Measurements from ENCODE around the gene HSD17B2.
"Not testable (repeated sequence)": the region's sequence is repeated elsewhere in the genome, so short reads cannot be mapped to it uniquely, and the experiment has no call there.

HSD17B2 gene

DNA sequence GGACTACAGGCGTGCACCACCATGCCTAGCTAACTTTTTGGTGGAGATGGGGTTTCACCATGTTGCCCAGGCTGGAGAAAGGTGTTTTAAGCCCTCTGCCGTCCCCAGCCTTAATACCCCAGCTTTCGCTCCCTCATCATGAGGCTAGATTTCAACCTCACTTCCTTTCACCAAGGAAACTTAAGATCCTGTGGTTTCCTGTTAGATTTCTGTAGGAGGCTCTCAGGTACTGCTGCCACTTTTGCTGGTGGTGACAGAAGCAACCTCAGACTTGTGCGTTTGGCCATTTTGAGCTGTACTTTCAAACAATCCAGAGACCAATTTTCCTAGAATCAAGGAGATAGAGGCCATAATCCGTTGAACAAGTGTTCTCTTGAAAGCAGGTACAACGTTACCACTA, 98.7 kb downstream of the HSD17B2 start:
- CTCF ChIA-PET = no interaction called here
- TF ChIP-seq LEF1 (IDR thresholded peaks at IDR 0.05; ENCODE audit: borderline replicate concordance) (no peak), TARDBP (IDR thresholded peaks at IDR 0.05) (no peak), BHLHE40 (IDR thresholded peaks at IDR 0.05; ENCODE audit: borderline replicate concordance) (no peak), FOXA1 (IDR thresholded peaks at IDR 0.05) (no peak)
- POLR2A ChIA-PET = no interaction called here
- no peak for DNase-seq (ENCODE audit: extremely low spot score)

DNA sequence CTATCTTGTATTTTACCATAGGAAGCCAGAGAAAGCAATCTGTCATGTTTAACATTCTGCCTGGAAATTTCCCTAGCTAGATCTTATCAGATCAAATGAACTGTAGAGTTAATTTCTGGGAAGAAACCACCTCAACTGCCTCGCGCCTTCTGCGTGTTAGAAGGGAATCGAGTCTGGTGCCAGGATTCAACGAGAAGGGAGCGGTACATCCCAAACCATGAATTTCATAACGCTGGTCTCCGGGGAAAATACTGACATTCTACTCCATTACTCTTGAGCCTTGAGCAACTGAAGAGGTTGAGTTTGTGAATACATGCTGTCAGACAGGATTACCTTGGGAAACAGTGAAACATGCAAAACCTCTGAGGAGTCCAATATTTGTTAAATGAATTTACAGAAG, 99.8 kb downstream of the HSD17B2 start:
- TF ChIP-seq ELF4 (IDR thresholded peaks at IDR 0.05) (no peak), NFRKB (IDR thresholded peaks at IDR 0.05) (no peak), L3MBTL2 (conservative IDR thresholded peaks at IDR 0.05) (no peak), BHLHE40 (IDR thresholded peaks at IDR 0.05; ENCODE audit: borderline replicate concordance) (no peak), TARDBP (IDR thresholded peaks at IDR 0.05) (no peak), FOXA1 (IDR thresholded peaks at IDR 0.05) (no peak), CTBP1 (IDR thresholded peaks at IDR 0.05; ENCODE audit: borderline replicate concordance) (no peak), FOXK2 (IDR thresholded peaks at IDR 0.05) (no peak), FOXM1 (IDR thresholded peaks at IDR 0.05; ENCODE audit: borderline replicate concordance) (no peak), SUZ12 (IDR thresholded peaks at IDR 0.05) (no peak), HDGF (IDR thresholded peaks at IDR 0.05; ENCODE audit: borderline replicate concordance) (no peak), ZNF384 (IDR thresholded peaks at IDR 0.05) (no peak), LEF1 (IDR thresholded peaks at IDR 0.05; ENCODE audit: borderline replicate concordance) (no peak), ARNT (IDR thresholded peaks at IDR 0.05) (no peak), SP1 (IDR thresholded peaks at IDR 0.05) (no peak)
- TF ChIP-seq, protein P1, sequence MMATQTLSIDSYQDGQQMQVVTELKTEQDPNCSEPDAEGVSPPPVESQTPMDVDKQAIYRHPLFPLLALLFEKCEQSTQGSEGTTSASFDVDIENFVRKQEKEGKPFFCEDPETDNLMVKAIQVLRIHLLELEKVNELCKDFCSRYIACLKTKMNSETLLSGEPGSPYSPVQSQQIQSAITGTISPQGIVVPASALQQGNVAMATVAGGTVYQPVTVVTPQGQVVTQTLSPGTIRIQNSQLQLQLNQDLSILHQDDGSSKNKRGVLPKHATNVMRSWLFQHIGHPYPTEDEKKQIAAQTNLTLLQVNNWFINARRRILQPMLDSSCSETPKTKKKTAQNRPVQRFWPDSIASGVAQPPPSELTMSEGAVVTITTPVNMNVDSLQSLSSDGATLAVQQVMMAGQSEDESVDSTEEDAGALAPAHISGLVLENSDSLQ (IDR thresholded peaks at IDR 0.05) = no peak
- POLR2A ChIA-PET = no interaction called here
- DNase-seq (ENCODE audit: extremely low spot score) = no peak
- CTCF ChIA-PET = no interaction called here

DNA sequence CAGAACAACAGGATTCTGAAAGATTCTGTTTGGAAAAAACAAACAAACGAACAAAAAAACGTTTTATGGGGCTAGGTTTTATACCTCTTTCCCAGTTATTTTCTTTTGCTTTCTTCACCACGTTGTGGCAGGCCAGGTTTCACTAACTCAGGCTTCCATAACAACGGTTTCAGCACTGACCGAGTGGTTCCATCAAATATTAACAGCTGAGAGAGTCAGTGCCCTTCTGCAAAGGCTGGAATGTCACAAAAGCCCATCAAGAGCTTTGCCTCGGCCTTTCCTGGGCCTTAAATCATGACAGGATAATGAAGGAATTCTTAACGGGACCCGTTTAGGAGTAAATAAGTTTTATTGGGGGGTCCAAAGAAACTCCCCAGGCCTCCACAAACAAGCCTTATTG, 100.8 kb downstream of the HSD17B2 start:
- TF ChIP-seq FOXA1 (IDR thresholded peaks at IDR 0.05) (no peak), CTBP1 (IDR thresholded peaks at IDR 0.05; ENCODE audit: borderline replicate concordance) (no peak), ELF4 (IDR thresholded peaks at IDR 0.05) (no peak), NFRKB (IDR thresholded peaks at IDR 0.05) (no peak), FOXM1 (IDR thresholded peaks at IDR 0.05; ENCODE audit: borderline replicate concordance) (no peak)
- no peak for DNase-seq (ENCODE audit: extremely low spot score)
- CTCF ChIA-PET = no interaction called here
- POLR2A ChIA-PET = no interaction called here

DNA sequence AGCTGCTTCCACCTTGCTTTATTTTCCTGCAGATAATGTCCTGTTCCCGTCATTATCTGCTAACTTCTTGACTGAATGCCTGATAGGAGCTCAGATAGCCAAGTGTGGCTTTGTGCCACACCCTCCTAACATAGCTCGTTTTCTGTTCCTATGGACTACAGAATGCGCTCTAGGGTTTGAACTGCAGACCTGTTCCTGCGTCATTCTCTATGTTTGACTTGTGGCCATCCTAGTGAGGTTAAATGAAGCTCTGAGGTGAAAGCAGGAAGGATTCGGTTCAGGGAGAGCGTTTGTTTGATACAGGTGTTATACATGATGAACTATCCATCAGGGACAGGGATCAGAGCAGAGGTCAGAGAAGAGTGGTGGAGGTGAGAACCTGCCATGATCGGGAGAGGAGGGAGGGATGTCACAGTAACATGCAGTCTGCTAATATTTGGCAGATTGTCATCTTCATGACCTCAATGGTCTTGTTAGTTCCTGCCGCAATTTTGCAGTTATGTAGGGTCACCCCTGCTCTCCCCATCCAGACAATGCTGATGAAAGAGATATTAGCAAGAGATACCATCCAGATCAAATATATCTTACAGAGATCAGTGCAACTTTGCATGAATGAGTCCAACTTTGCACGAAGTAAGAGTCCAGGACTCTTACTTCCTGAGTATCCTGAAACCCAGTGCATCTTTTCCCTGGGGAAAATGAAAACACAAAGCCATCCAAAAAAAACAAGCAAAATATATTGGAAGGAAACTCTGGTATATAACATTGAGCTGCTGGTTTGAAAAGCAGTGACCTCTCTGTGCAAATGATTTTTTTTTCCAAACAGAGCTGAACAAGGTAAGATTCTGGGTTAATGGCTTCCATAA, 102.1 kb downstream of the HSD17B2 start:
- DNase-seq (ENCODE audit: extremely low spot score) = no peak
- TF ChIP-seq ARNT (IDR thresholded peaks at IDR 0.05) = no peak
- TF ChIP-seq FOXM1 (IDR thresholded peaks at IDR 0.05; ENCODE audit: borderline replicate concordance) = no peak
- no peak for TF ChIP-seq FOXA1 (IDR thresholded peaks at IDR 0.05)
- no peak for TF ChIP-seq SUZ12 (IDR thresholded peaks at IDR 0.05)
- TF ChIP-seq HDGF (IDR thresholded peaks at IDR 0.05; ENCODE audit: borderline replicate concordance) = no peak
- ChIA-PET POLR2A (no interaction called here), CTCF (interaction anchor here (0.6 kb wide), 1 partner anchor 72 kb away, joined by 3 read pairs; no protein-coding TSS in a partner anchor)

DNA sequence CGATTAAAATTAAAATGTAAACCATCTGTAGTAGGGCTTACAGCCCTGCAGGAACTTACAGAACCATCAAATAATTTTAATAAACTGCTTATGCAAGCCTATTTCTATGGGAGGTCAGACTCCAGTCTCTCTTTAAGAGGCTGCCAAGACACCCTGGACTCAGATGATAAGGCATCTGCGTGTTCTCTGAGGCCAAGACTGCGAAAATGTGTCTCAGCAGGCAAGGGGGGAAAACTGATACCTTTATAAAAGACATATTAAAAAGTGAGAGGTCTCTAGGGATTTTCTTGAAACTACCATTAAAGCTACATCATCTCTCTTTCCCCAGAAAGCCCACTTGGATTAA, 102.7 kb downstream of the HSD17B2 start:
- POLR2A ChIA-PET = no interaction called here
- no peak for DNase-seq (ENCODE audit: extremely low spot score)
- TF ChIP-seq FOXK2 (IDR thresholded peaks at IDR 0.05) = no peak
- CTCF ChIA-PET = interaction anchor here (0.6 kb wide), 1 partner anchor 73 kb away, joined by 3 read pairs; no protein-coding TSS in a partner anchor

DNA sequence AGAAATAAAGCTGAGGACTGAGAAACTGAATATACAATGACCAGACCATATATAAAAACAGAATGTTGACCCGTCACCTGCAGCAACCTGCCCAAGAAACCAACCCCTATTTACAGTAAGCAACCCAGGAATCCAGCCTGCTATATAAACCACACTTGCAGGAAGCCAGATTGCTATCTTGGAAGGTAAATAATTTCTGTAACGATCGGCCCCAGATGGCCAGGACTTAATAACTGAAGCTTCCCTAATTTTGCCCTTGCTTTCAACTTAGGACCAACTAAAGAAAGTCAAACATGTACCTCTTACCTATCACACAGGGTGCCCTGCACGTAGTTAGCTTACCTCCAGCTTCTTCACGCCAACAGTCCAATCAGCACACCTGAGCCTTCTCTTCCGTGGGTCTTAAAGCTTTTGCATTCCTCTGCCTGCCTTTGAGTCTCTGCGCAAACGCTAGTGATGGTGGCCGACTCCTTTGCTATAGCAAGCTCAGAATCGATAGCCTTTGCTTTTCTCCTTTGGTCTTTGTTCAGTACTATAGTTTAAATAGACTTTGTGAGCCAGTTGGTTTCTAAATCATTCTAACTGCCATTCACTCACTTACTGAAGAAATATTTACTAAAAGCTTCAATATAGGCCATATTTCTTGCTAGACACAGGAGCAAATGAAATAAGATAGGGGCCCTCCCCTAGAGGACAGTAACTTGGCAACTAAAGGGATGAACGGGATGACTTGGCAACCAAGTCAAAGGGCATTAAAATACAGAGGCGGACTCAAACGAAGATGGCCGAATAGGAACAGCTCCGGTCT, 103.6 kb downstream of the HSD17B2 start:
- TF ChIP-seq ZNF384 (IDR thresholded peaks at IDR 0.05) = no peak
- TF ChIP-seq TARDBP (IDR thresholded peaks at IDR 0.05) = no peak
- no peak for TF ChIP-seq BHLHE40 (IDR thresholded peaks at IDR 0.05; ENCODE audit: borderline replicate concordance)
- no peak for TF ChIP-seq LEF1 (IDR thresholded peaks at IDR 0.05; ENCODE audit: borderline replicate concordance)
- TF ChIP-seq L3MBTL2 (conservative IDR thresholded peaks at IDR 0.05) = no peak
- TF ChIP-seq, protein P1 (IDR thresholded peaks at IDR 0.05) = no peak
- TF ChIP-seq FOXM1 (IDR thresholded peaks at IDR 0.05; ENCODE audit: borderline replicate concordance) = no peak
- no peak for TF ChIP-seq FOXK2 (IDR thresholded peaks at IDR 0.05)
- TF ChIP-seq ARNT (IDR thresholded peaks at IDR 0.05) = no peak
- no peak for TF ChIP-seq HDGF (IDR thresholded peaks at IDR 0.05; ENCODE audit: borderline replicate concordance)
- DNase-seq (ENCODE audit: extremely low spot score) = no peak
- ChIA-PET POLR2A (interaction anchor here (0.9 kb wide), 1 partner anchor 31 kb away, joined by 3 read pairs; the partner anchor contains the start of gene MPHOSPH6), CTCF (interaction anchor here (0.6 kb wide), 1 partner anchor 70 kb away, joined by 3 read pairs; no protein-coding TSS in a partner anchor)

DNA sequence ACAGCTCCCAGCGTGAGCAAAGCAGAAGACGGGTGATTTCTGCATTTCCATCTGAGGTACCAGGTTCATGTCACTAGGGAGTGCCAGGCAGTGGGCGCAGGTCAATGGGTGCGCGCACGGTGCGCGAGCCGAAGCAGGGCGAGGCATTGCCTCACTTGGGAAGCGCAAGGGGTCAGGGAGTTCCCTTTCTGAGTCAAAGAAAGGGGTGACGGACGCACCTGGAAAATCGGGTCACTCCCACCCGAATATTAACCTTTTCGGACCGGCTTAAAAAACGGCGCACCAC, 104.2 kb downstream of the HSD17B2 start:
- DNase-seq (ENCODE audit: extremely low spot score); CTCF ChIA-PET: not testable (repeated sequence)
- POLR2A ChIA-PET = interaction anchor here (0.9 kb wide), 1 partner anchor 31 kb away, joined by 3 read pairs; the partner anchor contains the start of gene MPHOSPH6
